Heart right ventricle (tissue), 16 donors: ENCODE results near the gene TMEM95. TPM values are rescaled to one million over a fixed set of nuclear protein-coding genes. Genes with fewer than 3 reads are reported as not detected.

ENCODE experiments used
- ATAC-seq, 8 donors: fragments of 200-7000 bp; cut with Tn5 transposase; one replicate each; pipeline ENCODE4 v1.9.1; 2020; ENCODE audit warnings: mild to moderate bottlenecking in 8 of 8, moderate library complexity in 8 of 8, moderate number of reproducible peaks in 1 of 8
- DNase-seq, 2 donors: peaks; one replicate each; pipeline ENCODE4 v3.0.0-alpha.2; 2020
- H3K27ac ChIP-seq, 10 donors: fragments of 200-600 bp; sonication (generic) in 2 of 10; one replicate each; pipeline versions ENCODE4 v1.5.0 to v1.8.0; 2020 to 2022; ENCODE audit warnings: mild to moderate bottlenecking in 3 of 10
- H3K27me3 ChIP-seq, 7 donors: fragments of 200-600 bp; one replicate each; pipeline ENCODE4 v1.8.0; 2021 to 2022; ENCODE audit warnings: mild to moderate bottlenecking in 2 of 7
- H3K36me3 ChIP-seq, 9 donors: fragments of 200-600 bp; sonication (generic) in 1 of 9; one replicate each; pipeline versions ENCODE4 v1.5.0 to v1.8.0; 2020 to 2022; ENCODE audit warnings: mild to moderate bottlenecking in 2 of 9
- H3K4me1 ChIP-seq, 9 donors: fragments of 200-600 bp; sonication (generic) in 1 of 9; one replicate each; pipeline versions ENCODE4 v1.5.0 to v1.8.0; 2020 to 2022; ENCODE audit warnings: mild to moderate bottlenecking in 4 of 9
- H3K4me3 ChIP-seq, 10 donors: fragments of 200-600 bp; sonication (generic) in 2 of 10; one replicate each; pipeline versions ENCODE4 v1.5.0 to v1.8.0; 2020 to 2022; ENCODE audit warnings: mild to moderate bottlenecking in 7 of 10, moderate library complexity in 2 of 10
- H3K9me3 ChIP-seq, 11 donors: fragments of 200-600 bp in 10 of 11; sonication (generic) in 2 of 11; one replicate each; pipeline versions ENCODE4 v1.5.0 to v1.8.0; 2013 to 2022; ENCODE audit warnings: mild to moderate bottlenecking in 2 of 11, control low read depth in 1 of 11, moderate library complexity in 1 of 11
- CTCF ChIP-seq, 9 donors: fragments of 200-600 bp; sonication (generic) in 2 of 9; IDR thresholded peaks; one replicate each; pipeline versions ENCODE4 v1.5.0 to v1.8.0; 2021 to 2022; ENCODE audit warnings: antibody characterized with exemption in 9 of 9, mild to moderate bottlenecking in 5 of 9, moderate library complexity in 1 of 9
- WGBS, 2 donors: extraction: QIAGEN DNeasy Blood & Tissue Kit; methylation state at CpG; one replicate each; pipeline ENCODE4 v1.1.7; 2013; ENCODE audit warnings: inconsistent platforms in 1 of 2; 5-methylcytosine and 5-hydroxymethylcytosine counted together
- intact Hi-C, 10 donors: fragments of 100-400 bp; cut with DNase I; formaldehyde crosslinking; loops; one replicate each; pipeline versions ENCODE4 v1.11.1 to v1.14.2; 2022
- polyA plus RNA-seq, 2 donors: library from polyadenylated mRNA; stranded (reverse); fragments of 200-250 nt; gene quantifications; one replicate each; pipeline ENCODE4 v1.2.3, GENCODE V29; 2013
- total RNA-seq, 10 donors: library from RNA; stranded (reverse); fragmentation: NEBNext Ultra II Directional in 3 of 10; extraction: Animal tissue kit (Norgen Biotek cat#: 25700) in 3 of 10; gene quantifications; one replicate each; pipeline versions ENCODE4 v1.2.1 to v1.2.4, GENCODE V29; 2021 to 2023
- donor health status: Arrhythmogenic right ventricular cardiomyopathy.
- donor health status: ischemic (EF 13 %, LVEDD 7.1; RV severe dilation, severe dysfunction).
- donor health status: healthy with polysubstance abuse.
- donor health status: DM: no; HTN: yes; CAD: no.
- donor health status: DM: no; HTN: no; CAD: no.
- donor health status: ischemic (EF 25% LVEDD 6.9; RV normal size, moderate dysfunction).
- donor health status: ischemic (EF 25% LVEDD 5.7; RV mildly dilated, moderate dysfunction).
- donor health status: healthy.
- donor health status: DM: yes; HTN: yes; CAD: no.
- donor health status: Ischemic cardiomyopathy.
- donor health status: ischemic (EF 35%, LVEDD 5.7; RV mildly dilated, moderate dysfunction).
- donor health status: nonischemic (EF 11% LVEDD 7.7; RV severe dilation, severe dysfunction).
- donor health status: DM: yes; HTN: yes; CAD: no.
- donor health status: PGD.
- donor health status: ischemic (EF 29% LVEDD 5.4; RV normal size, mild dysfunction).
- donor health status: nonischemic (EF 23%, LVEDD 6.1; RV moderate dilation, normal function).

The TMEM95 gene
- total and polyA plus RNA-seq, 12 donors: 0.39 TPM; not detected in 11

- H3K27ac ChIP-seq: peak within 1 kb of the TSS; percentile 80 to 96 (median 88)
- intact Hi-C loops: loop anchor here in 4 of 10 donors (1.0 to 5.0 kb wide), 4 partner anchors 10 to 97 kb away; partner anchors contain the start of genes FGF11 (in 2 of the 4), TMEM102 (in 2 of the 4), EIF5A (in 1 of the 4) and PLSCR3 (in 1 of the 4)
- peaks cover 0 to 10% (median 0%) of the 10 kb centered on the region in 9 donors for H3K36me3 ChIP-seq
- 1% methylated on average over 49 of the region's 49 CpGs for WGBS, 2 donors
- TF ChIP-seq CTCF (IDR thresholded peaks at IDR 0.05): peak in 2 of 9 donors; percentile 8 to 13
- H3K27me3 ChIP-seq: peaks cover 0 to 17% (median 0%) of the 10 kb centered on the region in 7 donors
- ATAC-seq: peak; percentile 91 to 97 (median 96)
- H3K9me3 ChIP-seq: no peaks in the 10 kb centered on the region
- H3K4me1 ChIP-seq: peaks cover 13 to 28% (median 19%) of the 10 kb centered on the region in 9 donors
- peak; percentile 97 to 99 for DNase-seq
- peak within 1 kb of the TSS; percentile 54 to 87 (median 68) for H3K4me3 ChIP-seq
These were observed 49.2 kb downstream of the TMEM95 start, which contains the start of gene TMEM256 for GRCh38 chr17:7403977-7404736. Gene TMEM256, minus strand, starts transcription at chr17:7404097. Its CDS starts 13 bp downstream, at chr17:7404084.

- WGBS, 2 donors: 0 to 1% methylated on average over 31 to 64 of the region's 65 CpGs
- H3K36me3 ChIP-seq: peaks cover 0 to 15% (median 0%) of the 10 kb centered on the region in 9 donors
- peak in 2 of 9 donors; percentile 31 to 35 for TF ChIP-seq CTCF (IDR thresholded peaks at IDR 0.05)
- peak; percentile 36 to 64 (median 48) for ATAC-seq
- peak; percentile 61 to 73 for DNase-seq
- H3K4me3 ChIP-seq: peak overlapping the region; percentile 54 to 87 (median 68)
- H3K27ac ChIP-seq: peak overlapping the region; percentile 65 to 96 (median 88)
- peaks cover 0 to 17% (median 0%) of the 10 kb centered on the region in 7 donors for H3K27me3 ChIP-seq
- H3K4me1 ChIP-seq: peaks cover 13 to 28% (median 19%) of the 10 kb centered on the region in 9 donors
- intact Hi-C loops: loop anchor here in 3 of 10 donors (1.0 to 5.0 kb wide), 3 partner anchors 11 to 98 kb away; partner anchors contain the start of genes FGF11 (in 2 of the 3), TMEM102 (in 2 of the 3), EIF5A (in 1 of the 3) and PLSCR3 (in 1 of the 3)
- no peaks in the 10 kb centered on the region for H3K9me3 ChIP-seq
These were observed 49.9 kb downstream of the TMEM95 start for GRCh38 chr17:7404737-7405349.

GRCh38 chr17:7405350-7406234 is 50.6 kb downstream of the TMEM95 start:
- 7 to 14% methylated on average over 28 to 38 of the region's 38 CpGs for WGBS, 2 donors
- no peak for DNase-seq
- H3K9me3 ChIP-seq: no peaks in the 10 kb centered on the region
- ATAC-seq: no peak
- peak overlapping the region; percentile 54 to 87 (median 68) for H3K4me3 ChIP-seq
- H3K4me1 ChIP-seq: peaks cover 13 to 28% (median 19%) of the 10 kb centered on the region in 9 donors
- TF ChIP-seq CTCF (IDR thresholded peaks at IDR 0.05): no peak
- H3K27ac ChIP-seq: peak overlapping the region; percentile 65 to 96 (median 88)
- H3K27me3 ChIP-seq: peaks cover 0 to 17% (median 0%) of the 10 kb centered on the region in 7 donors
- peaks cover 0 to 15% (median 0%) of the 10 kb centered on the region in 9 donors for H3K36me3 ChIP-seq
- intact Hi-C loops: no loop called here
